HL-60/S4 treated with retinoic acid at 250 ng/mL for 4 days and 3 days (cell line): Measurements from ENCODE around the gene TRIM24.
"Not testable (repeated sequence)": the region's sequence is repeated elsewhere in the genome, so short reads cannot be mapped to it uniquely, and the experiment has no call there.

Experiments used
- in situ Hi-C: fragments of 300-500 bp; cut with MboI; formaldehyde crosslinking; loops from 2 replicates; pipeline ENCODE4 v1.7.0; 2022; ENCODE audit warnings: low sequenced_read_pairs

Gene TRIM24

GRCh38 chr7:138459413-138460175, 465 bp upstream of the TRIM24 start:
- in situ Hi-C loops: no loop called here

GRCh38 chr7:138460649-138461607, 869 bp downstream of the TRIM24 start:
- in situ Hi-C loops: no loop called here

- in situ Hi-C loops: not testable (repeated sequence)
Measured at GRCh38 chr7:138463291-138463618, 3.2 kb downstream of the TRIM24 start.

DNA sequence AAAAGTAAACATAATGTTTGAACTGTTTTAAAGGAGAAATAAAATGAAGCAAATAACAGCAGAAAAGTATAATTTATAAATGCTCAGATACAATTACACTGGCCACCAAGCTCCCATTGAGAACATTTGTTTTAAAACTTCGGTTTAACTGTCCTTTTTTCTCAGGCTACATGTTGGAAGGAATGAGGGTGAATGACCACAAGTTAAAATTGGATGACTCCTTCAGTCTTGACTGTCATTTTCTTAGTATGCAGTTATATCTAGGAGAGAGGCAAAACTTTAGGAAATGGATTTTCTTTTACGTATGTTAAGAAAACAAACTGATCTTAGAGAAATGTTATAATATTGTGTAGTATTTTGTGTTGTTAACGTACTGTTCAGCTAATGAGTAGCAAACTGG, 5.0 kb downstream of the TRIM24 start:
- in situ Hi-C loops: no loop called here

DNA sequence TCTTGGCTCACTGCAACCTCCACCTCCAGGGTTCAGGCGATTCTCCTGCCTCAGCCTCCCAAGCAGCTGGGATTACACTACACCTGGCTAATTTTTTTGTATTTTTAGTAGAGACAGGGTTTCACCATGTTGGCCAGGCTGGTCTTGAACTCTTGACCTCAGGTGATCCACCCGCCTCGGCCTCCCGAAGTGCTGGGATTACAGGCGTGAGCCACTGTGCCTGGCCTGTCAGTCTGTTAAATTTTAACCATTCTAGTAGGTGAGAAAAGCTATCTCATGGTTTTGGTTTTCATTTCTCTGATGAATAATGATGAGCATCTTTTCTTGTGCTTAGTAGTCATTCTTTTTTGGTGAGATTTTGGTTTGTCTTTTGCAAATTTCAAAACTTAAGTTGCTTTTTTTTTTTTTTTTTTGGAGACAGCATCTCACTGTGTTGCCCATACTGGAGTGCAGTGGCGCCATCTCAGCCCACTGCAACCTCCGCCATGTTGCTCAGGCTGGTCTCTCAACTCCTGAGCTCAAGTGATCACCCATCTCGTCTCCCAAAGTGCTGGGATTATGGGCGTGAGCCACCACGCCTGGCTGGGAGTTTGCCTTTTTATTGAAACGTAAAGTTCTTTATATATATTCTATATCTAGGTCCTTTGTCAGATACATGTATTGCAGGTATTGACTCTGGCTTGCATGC, 6.2 kb downstream of the TRIM24 start:
- in situ Hi-C loops: not testable (repeated sequence)

DNA sequence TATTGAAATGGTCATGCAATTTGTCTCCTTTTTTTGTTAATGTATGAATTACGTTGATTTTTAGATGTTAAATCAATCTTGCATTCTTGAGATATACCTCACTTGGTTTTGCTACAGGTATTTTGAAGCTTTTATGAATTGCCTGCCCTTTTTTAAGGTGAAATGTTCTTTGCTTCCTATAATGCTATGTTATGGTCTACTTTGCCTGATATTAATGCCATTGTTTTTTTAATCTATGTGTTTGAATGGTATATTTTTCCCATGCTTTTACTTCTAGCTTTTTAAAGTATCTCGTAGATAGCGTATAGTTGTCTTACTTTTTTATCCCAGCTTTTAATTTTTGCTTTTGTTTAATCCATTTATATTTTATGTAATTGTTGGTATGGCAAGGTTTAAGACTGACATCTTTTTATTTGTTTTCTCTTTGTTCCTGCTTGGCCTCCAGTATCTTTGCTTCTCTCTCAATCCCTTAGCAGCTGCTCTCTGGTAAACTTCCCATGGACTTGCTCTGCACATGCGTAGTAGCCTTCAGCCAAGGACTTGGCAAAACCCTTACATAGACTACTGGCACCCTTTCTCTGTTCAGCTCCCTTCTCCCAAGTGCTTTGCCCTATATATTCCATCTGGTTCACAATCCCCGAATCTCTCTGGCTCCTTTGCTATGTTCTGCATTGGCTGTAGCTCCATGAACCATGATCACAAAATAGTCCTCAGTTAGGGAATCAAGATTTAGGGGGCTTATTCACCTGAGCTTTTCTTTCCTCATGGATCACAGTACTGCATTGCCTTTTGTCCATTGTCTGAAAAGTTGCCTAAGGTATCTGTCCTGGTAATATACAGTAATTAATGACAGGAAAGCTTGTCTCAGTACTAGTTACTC, 8.4 kb downstream of the TRIM24 start:
- in situ Hi-C loops: no loop called here

- in situ Hi-C loops: no loop called here
Measured at GRCh38 chr7:138470391-138471157, 10.5 kb downstream of the TRIM24 start.

- in situ Hi-C loops: no loop called here
Measured at GRCh38 chr7:138472292-138473079, 12.4 kb downstream of the TRIM24 start.

- in situ Hi-C loops: no loop called here
Measured at GRCh38 chr7:138475377-138475776, 15.3 kb downstream of the TRIM24 start.

GRCh38 chr7:138477081-138477578, 17.1 kb downstream of the TRIM24 start:
- in situ Hi-C loops: no loop called here

DNA sequence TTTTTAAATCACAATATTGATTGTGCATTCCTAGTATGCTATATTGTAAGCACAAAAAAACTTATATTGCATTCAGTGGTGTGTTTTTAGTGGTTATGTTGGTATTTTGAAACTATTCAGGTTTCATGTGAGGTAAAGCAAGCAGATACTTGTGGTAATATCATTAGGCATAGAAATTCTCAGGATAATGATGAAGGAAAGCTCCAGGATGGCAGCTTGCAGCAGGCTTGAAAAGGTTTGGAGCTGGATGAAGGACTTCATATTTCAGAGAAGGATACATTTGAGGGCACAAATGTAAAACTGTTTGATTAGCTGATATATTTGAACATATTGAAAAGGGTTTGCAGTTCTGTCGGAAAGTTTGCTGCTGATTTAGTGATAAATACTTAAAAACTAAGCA, 17.5 kb downstream of the TRIM24 start:
- in situ Hi-C loops: no loop called here

DNA sequence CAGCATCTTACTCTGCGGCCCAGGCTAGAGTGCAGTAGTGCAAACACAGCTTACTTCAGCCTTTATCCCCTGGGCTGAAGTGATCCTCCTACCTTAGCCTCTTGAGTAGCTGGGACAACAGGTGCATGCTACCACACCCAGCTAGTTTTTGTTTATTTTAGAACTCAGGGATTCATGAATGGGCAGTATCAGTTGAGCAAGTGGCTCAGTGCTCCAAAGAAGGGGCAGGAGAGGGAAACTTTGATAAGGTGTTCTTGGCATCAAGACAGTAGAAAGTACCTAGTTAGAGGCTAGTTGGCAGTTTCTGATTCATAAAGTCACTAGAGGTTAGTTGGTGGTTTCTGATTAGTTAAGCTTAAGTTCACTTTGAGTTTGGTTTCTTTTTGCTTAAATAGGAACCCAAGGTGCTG, 18.4 kb downstream of the TRIM24 start:
- in situ Hi-C loops: no loop called here

DNA sequence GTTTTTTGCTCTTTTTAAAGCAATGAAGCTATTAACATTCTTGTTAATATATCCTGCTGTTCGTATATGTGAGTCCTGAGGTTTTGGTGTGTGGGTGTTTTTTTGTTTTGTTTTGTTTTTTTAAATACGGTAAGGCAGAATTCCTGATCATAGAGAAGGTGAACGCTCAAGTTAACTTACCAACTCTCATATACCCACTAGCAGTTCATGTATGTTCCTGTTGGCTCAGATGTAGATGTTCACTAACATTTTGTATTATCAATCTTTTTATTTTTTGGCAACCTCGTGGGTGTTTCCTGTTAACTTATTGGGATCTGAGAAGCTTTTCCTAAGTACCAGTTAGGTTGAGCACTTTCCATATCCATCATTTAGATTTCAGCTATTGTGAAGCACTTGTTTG, 20.5 kb downstream of the TRIM24 start:
- in situ Hi-C loops: no loop called here

GRCh38 chr7:138481447-138482380, 21.7 kb downstream of the TRIM24 start:
- in situ Hi-C loops: no loop called here

DNA sequence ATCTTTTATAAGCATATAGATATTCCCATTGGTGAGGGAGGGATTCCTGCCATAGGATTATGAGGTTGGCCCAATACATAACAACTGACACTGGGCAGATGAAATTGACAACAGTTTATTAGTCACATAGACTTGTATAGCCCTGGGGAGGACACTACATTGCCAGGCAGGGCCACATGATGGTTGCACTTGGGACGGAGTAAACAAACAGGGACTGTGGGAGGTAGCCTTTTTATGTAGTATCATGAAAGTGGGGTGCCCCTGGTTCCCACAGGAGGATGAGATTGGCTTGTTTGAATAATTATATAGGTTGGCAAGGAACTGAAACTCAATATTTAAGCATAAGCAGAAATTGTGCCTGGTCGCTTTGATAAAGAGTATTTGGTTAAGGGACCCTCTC, 23.5 kb downstream of the TRIM24 start:
- in situ Hi-C loops: no loop called here

DNA sequence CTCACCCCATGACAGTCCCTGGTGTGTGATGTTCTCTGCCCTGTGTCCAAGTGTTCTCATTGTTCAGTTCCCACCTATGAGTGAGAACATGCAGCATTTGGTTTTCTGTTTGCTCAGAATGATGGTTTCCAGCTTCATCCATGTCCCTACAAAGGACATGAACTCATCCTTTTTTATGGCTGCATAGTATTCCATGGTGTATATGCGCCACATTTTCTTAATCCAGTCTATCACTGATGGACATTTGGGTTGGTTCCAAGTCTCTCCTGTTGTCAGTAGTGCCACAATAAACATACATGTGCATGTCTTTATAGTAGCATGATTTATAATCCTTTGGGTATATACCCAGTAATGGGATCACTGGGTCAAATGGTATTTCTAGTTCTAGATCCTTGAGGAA, 25.4 kb downstream of the TRIM24 start:
- in situ Hi-C loops: not testable (repeated sequence)

DNA sequence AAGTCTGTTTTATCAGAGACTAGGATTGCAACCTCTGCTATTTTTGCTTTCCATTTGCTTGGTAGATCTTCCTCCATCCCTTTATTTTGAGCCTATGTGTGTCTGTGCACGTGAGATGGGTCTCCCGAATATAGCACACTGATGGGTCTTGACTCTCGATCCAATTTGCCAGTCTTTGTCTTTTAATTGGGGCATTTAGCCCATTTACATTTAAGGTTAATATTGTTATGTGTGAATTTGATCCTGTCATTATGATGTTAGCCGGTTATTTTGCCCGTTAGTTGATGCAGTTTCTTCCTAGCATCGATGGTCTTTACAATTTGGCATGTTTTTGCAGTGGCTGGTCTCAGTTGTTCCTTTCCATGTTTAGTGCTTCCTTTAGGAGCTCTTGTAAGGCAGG, 29.1 kb downstream of the TRIM24 start:
- in situ Hi-C loops: not testable (repeated sequence)
